Gastroesophageal sphincter (tissue), 3 donors: ENCODE data around the gene CD248.

Experiments
- POLR2A ChIP-seq, 2 donors: fragments of 450-650 bp; IDR thresholded peaks; one replicate each; pipeline ENCODE4 v1.6.1; 2017; ENCODE audit warnings: antibody characterized with exemption in 2 of 2, mild to moderate bottlenecking in 2 of 2, moderate library complexity in 1 of 2
- TF ChIP-seq, protein P1 (sequence below), 4 experiments: fragments of 200-600 bp in 2 of 4; fragments of 450-650 bp in 2 of 4; sonication (generic) in 1 of 4; IDR thresholded peaks; one replicate each; pipeline ENCODE4 v1.5.1; 2017 to 2019; ENCODE audit warnings: antibody characterized with exemption in 4 of 4, mild to moderate bottlenecking in 2 of 4, moderate library complexity in 2 of 4

DNA sequence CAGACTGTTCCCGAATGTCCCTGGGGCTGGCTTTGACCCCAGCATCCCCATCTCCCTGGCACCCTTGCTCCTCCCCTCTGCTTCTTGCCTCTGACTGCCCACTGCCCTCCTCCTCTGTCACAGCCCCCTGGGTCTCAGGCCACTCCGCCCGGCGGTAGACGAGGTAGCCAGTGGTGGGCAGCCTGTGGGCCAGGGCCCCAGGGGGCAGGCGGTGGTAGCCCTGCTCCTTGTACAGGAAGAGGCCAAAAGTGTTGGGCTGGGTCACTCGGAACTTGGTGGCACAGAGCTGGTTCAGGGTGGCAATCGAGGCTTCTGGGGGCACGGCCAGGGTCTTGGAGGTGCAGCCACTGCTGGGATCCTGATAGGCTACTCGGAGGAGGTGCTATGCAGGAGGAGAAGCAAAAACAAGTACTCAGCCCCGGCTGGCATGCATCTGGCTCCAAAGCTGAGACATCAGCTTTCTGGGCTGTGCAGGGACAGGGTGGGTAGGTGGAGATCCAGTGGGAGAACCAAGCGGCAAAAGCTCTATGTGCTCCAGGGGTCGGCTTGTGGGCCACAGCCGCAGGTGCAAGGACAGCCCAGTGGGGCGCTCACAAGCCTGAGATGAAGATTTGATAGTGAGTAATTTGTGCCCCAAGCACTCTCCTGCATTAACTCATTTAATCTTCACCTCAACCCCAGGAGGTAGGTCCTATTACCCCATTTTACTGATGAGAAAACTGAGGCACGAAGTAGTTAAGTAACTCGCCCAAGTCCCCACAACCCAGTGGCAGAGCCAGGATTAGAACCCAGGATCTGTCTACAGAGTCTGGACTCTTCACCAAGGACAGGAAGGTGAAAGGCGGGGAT is 15.8 kb upstream of the CD248 start:
- TF ChIP-seq, protein P1, sequence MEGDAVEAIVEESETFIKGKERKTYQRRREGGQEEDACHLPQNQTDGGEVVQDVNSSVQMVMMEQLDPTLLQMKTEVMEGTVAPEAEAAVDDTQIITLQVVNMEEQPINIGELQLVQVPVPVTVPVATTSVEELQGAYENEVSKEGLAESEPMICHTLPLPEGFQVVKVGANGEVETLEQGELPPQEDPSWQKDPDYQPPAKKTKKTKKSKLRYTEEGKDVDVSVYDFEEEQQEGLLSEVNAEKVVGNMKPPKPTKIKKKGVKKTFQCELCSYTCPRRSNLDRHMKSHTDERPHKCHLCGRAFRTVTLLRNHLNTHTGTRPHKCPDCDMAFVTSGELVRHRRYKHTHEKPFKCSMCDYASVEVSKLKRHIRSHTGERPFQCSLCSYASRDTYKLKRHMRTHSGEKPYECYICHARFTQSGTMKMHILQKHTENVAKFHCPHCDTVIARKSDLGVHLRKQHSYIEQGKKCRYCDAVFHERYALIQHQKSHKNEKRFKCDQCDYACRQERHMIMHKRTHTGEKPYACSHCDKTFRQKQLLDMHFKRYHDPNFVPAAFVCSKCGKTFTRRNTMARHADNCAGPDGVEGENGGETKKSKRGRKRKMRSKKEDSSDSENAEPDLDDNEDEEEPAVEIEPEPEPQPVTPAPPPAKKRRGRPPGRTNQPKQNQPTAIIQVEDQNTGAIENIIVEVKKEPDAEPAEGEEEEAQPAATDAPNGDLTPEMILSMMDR (IDR thresholded peaks at IDR 0.05): no peak
- TF ChIP-seq POLR2A (IDR thresholded peaks at IDR 0.05): no peak
